OCI-LY7 (cell line): Measurements from ENCODE around the gene CNTN4.

Source experiments
- EZH2phosphoT487 ChIP-seq: fragments of 200-600 bp; sonication (generic); IDR thresholded peaks from 2 replicates; pipeline ENCODE4 v1.6.1; 2018; ENCODE audit warnings: low read depth, borderline replicate concordance, mild to moderate bottlenecking, mixed run types, antibody characterized with exemption, low read length, moderate library complexity, mixed read lengths
- TF ChIP-seq, protein P1 (sequence below): fragments of 200-600 bp; sonication (generic); conservative IDR thresholded peaks from 2 replicates; pipeline ENCODE4 v1.5.1; 2014; ENCODE audit warnings: mild to moderate bottlenecking, antibody characterized with exemption, low read length, moderate library complexity, mixed read lengths

DNA sequence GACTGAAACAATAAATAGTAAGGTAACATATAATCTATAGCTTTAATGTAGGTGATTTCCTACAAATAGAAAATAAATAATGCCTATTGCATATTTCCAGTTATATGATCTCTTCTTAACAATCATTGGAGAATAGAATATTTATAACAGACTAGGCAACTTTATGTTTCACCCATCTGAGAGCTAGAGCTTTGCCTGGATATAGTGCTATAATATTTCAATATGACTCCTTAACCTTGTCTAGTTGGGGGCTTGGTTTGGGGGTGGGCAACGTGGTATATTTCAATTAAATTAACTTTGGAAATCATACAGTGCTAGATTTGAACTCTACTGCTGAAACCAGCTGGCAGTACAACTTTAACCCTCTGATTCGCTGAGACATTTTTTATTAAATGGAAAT lies 265.2 kb downstream of the CNTN4 start:
- TF ChIP-seq, protein P1, sequence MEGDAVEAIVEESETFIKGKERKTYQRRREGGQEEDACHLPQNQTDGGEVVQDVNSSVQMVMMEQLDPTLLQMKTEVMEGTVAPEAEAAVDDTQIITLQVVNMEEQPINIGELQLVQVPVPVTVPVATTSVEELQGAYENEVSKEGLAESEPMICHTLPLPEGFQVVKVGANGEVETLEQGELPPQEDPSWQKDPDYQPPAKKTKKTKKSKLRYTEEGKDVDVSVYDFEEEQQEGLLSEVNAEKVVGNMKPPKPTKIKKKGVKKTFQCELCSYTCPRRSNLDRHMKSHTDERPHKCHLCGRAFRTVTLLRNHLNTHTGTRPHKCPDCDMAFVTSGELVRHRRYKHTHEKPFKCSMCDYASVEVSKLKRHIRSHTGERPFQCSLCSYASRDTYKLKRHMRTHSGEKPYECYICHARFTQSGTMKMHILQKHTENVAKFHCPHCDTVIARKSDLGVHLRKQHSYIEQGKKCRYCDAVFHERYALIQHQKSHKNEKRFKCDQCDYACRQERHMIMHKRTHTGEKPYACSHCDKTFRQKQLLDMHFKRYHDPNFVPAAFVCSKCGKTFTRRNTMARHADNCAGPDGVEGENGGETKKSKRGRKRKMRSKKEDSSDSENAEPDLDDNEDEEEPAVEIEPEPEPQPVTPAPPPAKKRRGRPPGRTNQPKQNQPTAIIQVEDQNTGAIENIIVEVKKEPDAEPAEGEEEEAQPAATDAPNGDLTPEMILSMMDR = no peak
- TF ChIP-seq EZH2phosphoT487 = no peak
